ENCODE data around the gene PGBD5.

Gene PGBD5

GRCh38 chr1:230395932-230396331 is 30.2 kb downstream of the PGBD5 start:
- no peak for DNase-seq

- no peak for DNase-seq
Observed at GRCh38 chr1:230394741-230395140, 31.4 kb downstream of the PGBD5 start.

GRCh38 chr1:230394134-230394533 is 32.0 kb downstream of the PGBD5 start:
- no peak for DNase-seq

- DNase-seq = no peak
Observed at GRCh38 chr1:230393722-230394121, 32.4 kb downstream of the PGBD5 start.

GRCh38 chr1:230392920-230393521 is 33.1 kb downstream of the PGBD5 start:
- DNase-seq = no peak

GRCh38 chr1:230392536-230392909 is 33.6 kb downstream of the PGBD5 start:
- DNase-seq = no peak

- no peak for DNase-seq
Observed at GRCh38 chr1:230391776-230392535, 34.2 kb downstream of the PGBD5 start.

GRCh38 chr1:230390371-230390770 is 35.8 kb downstream of the PGBD5 start:
- DNase-seq = no peak

- no peak for DNase-seq
Observed at GRCh38 chr1:230387876-230388275, 38.3 kb downstream of the PGBD5 start.

GRCh38 chr1:230387296-230387695 is 38.8 kb downstream of the PGBD5 start:
- no peak for DNase-seq

GRCh38 chr1:230386637-230387262 is 39.4 kb downstream of the PGBD5 start:
- DNase-seq = no peak

GRCh38 chr1:230385930-230386329 is 40.2 kb downstream of the PGBD5 start:
- no peak for DNase-seq

GRCh38 chr1:230385158-230385450 is 41.0 kb downstream of the PGBD5 start:
- DNase-seq = no peak

- DNase-seq = no peak
Observed at GRCh38 chr1:230384380-230385157, 41.6 kb downstream of the PGBD5 start.

- DNase-seq = no peak
Observed at GRCh38 chr1:230383425-230383824, 42.7 kb downstream of the PGBD5 start.

GRCh38 chr1:230382001-230382491 is 44.1 kb downstream of the PGBD5 start:
- DNase-seq = no peak

GRCh38 chr1:230381585-230381984 is 44.5 kb downstream of the PGBD5 start:
- DNase-seq = no peak

- no peak for DNase-seq
Observed at GRCh38 chr1:230381049-230381467, 45.1 kb downstream of the PGBD5 start.

GRCh38 chr1:230379928-230380327 is 46.2 kb downstream of the PGBD5 start:
- DNase-seq = no peak

GRCh38 chr1:230379462-230379861 is 46.7 kb downstream of the PGBD5 start:
- no peak for DNase-seq

- no peak for DNase-seq
Observed at GRCh38 chr1:230377851-230378250, 48.3 kb downstream of the PGBD5 start.

- no peak for DNase-seq
Observed at GRCh38 chr1:230377324-230377723, 48.8 kb downstream of the PGBD5 start.

GRCh38 chr1:230376296-230376695 is 49.8 kb downstream of the PGBD5 start:
- DNase-seq = no peak

Data from suppressor macrophage (primary cell).